GM12878 (cell line): ENCODE data around the gene RASSF6. TPM values are rescaled to one million over a fixed set of nuclear protein-coding genes. Genes with fewer than 3 reads are reported as not detected.
A peak's percentile ranks its signal among the peaks of the same experiment; 100 is the strongest.

Source experiments
- ATAC-seq: fragments of 200-7000 bp; cut with Tn5 transposase; 3 replicates; pipeline ENCODE4 v1.9.1; 2020; ENCODE audit warnings: mild to moderate bottlenecking, moderate library complexity
- BruUV-seq: library from RNA; stranded (reverse); fragments of 400-500 nt; replicated peaks from 2 replicates; lab custom pipeline; 2021; lab: Mats Ljungman, UMichigan
- CTCF ChIA-PET: fragments of 300-600 bp; sonication (Branson Sonifier 250); formaldehyde crosslinking; extraction: SDS; loops from one replicate; lab custom pipeline; 2021; ENCODE audit warnings: inconsistent platforms; lab: Yijun Ruan, JAX
- POLR2A ChIA-PET: fragments of 350-600 bp; formaldehyde crosslinking; extraction: SDS; loops from one replicate; lab custom pipeline; 2021; ENCODE audit warnings: inconsistent platforms; lab: Charles Lee
- RAD21 ChIA-PET: fragments of 300-600 bp; sonication (Branson Sonifier 250); formaldehyde crosslinking; loops from one replicate; lab custom pipeline; 2023; ENCODE audit warnings: antibody characterized with exemption; ENCODE audit not compliant: unreplicated experiment; lab: Charles Lee
- SMC1A ChIA-PET: fragments of 300-600 bp; sonication (Branson Sonifier 250); formaldehyde crosslinking; loops from one replicate; lab custom pipeline; 2023; ENCODE audit not compliant: unreplicated experiment, uncharacterized antibody; lab: Charles Lee
- DNase-seq: peaks from one replicate; pipeline ENCODE4 v3.0.0-alpha.2; 2011; ENCODE audit warnings: low read depth, low spot score
- FAIRE-seq: peaks from 3 replicates; lab custom pipeline; 2011; peaks lifted over from hg19 to GRCh38; lab: Jason Lieb, UNC
- H2AFZ ChIP-seq: 2 replicates; pipeline ENCODE4 v1.6.0; 2011; ENCODE audit warnings: low read depth, low read length, control low read depth; ENCODE audit not compliant: control insufficient read depth
- H3K27ac ChIP-seq: 2 replicates; pipeline ENCODE4 v1.5.1; 2011; ENCODE audit warnings: control low read depth; ENCODE audit not compliant: control insufficient read depth, insufficient read depth
- H3K27me3 ChIP-seq, 2 experiments: replicated peaks in 1 of 2; 2 replicates each; pipeline versions ENCODE4 v1.6.0 to v1.6.1; 2011; ENCODE audit warnings: low read length in 1 of 2; ENCODE audit not compliant: control insufficient read depth in 2 of 2, insufficient read depth in 2 of 2
- H3K36me3 ChIP-seq, 2 experiments: 2 replicates each; pipeline ENCODE4 v1.5.1; 2011; ENCODE audit warnings: low read length in 1 of 2; ENCODE audit not compliant: control insufficient read depth in 2 of 2, insufficient read depth in 2 of 2
- H3K4me1 ChIP-seq: 2 replicates; pipeline ENCODE4 v1.6.1; 2011; ENCODE audit warnings: mild to moderate bottlenecking, low read length, moderate library complexity, mixed read lengths; ENCODE audit not compliant: control insufficient read depth, insufficient read depth
- H3K4me2 ChIP-seq: 2 replicates; pipeline ENCODE4 v1.6.0; 2011; ENCODE audit warnings: control low read depth; ENCODE audit not compliant: control insufficient read depth, insufficient read depth
- H3K4me3 ChIP-seq: fragments of 200-600 bp; sonication (generic); 2 replicates; pipeline ENCODE4 v1.5.1; 2016
- H3K79me2 ChIP-seq: 2 replicates; pipeline ENCODE4 v1.6.0; 2011; ENCODE audit warnings: low read length; ENCODE audit not compliant: control insufficient read depth, insufficient read depth
- H3K9ac ChIP-seq: 2 replicates; pipeline ENCODE4 v1.8.0; 2011; ENCODE audit warnings: low read length, control low read depth, mixed read lengths; ENCODE audit not compliant: control insufficient read depth, insufficient read depth
- H3K9me3 ChIP-seq: replicated peaks from 3 replicates; pipeline ENCODE4 v1.5.1; 2011; ENCODE audit warnings: mild to moderate bottlenecking, low read length; ENCODE audit not compliant: control insufficient read depth, insufficient read depth
- H4K20me1 ChIP-seq: 2 replicates; pipeline ENCODE4 v1.6.0; 2011; ENCODE audit not compliant: control insufficient read depth, insufficient read depth
- ATF2 ChIP-seq: IDR thresholded peaks from 2 replicates; pipeline ENCODE4 v1.6.1; 2012; ENCODE audit warnings: low read length, inconsistent platforms
- E4F1 ChIP-seq: fragments of 450-650 bp; IDR thresholded peaks from 2 replicates; pipeline ENCODE4 v1.6.1; 2018; ENCODE audit warnings: borderline replicate concordance, mild to moderate bottlenecking; ENCODE audit not compliant: partially characterized antibody
- EED ChIP-seq: sonication (generic); IDR thresholded peaks from 2 replicates; pipeline ENCODE4 v1.6.1; 2016; ENCODE audit warnings: antibody characterized with exemption, low read depth
- EZH2 ChIP-seq: IDR thresholded peaks from 2 replicates; pipeline ENCODE4 v1.6.1; 2012; ENCODE audit warnings: low read depth, mild to moderate bottlenecking, control low read depth, inconsistent platforms, low read length, borderline replicate concordance; ENCODE audit not compliant: control insufficient read depth
- JUNB ChIP-seq: IDR thresholded peaks from 2 replicates; pipeline ENCODE4 v1.6.1; 2016; ENCODE audit warnings: antibody characterized with exemption, mild to moderate bottlenecking
- NR2C1 ChIP-seq: fragments of 450-650 bp; IDR thresholded peaks from 2 replicates; pipeline ENCODE4 v1.6.1; 2017; ENCODE audit warnings: antibody characterized with exemption, mild to moderate bottlenecking, moderate library complexity
- NR2F1 ChIP-seq: fragments of 450-650 bp; conservative IDR thresholded peaks from 2 replicates; pipeline ENCODE4 v1.6.1; 2017; ENCODE audit warnings: mild to moderate bottlenecking
- PBX3 ChIP-seq: IDR thresholded peaks from 2 replicates; pipeline ENCODE4 v1.6.1; 2011; ENCODE audit warnings: mild to moderate bottlenecking, low read depth, low read length, moderate library complexity; ENCODE audit not compliant: insufficient replicate concordance
- RAD51 ChIP-seq: fragments of 450-650 bp; IDR thresholded peaks from 2 replicates; pipeline ENCODE4 v1.6.1; 2016; ENCODE audit warnings: moderate library complexity, mild to moderate bottlenecking, inconsistent platforms
- RUNX3 ChIP-seq: IDR thresholded peaks from 2 replicates; pipeline ENCODE4 v1.6.1; 2012; ENCODE audit warnings: low read length, inconsistent platforms
- WGBS: methylation state at CpG from one replicate; pipeline ENCODE4 v1.1.6; 2016; ENCODE audit warnings: low lambda C conversion rate; ENCODE audit not compliant: insufficient replicate concordance, insufficient coverage; ENCODE audit errors: missing lambda C conversion rate; 5-methylcytosine and 5-hydroxymethylcytosine counted together
- in situ Hi-C: fragments of 300-500 bp; cut with MboI; formaldehyde crosslinking; loops from 9 replicates; pipeline ENCODE4 v1.14.3; 2018; ENCODE audit warnings: mixed read lengths
- intact Hi-C: fragments of 100-400 bp; cut with micrococcal nuclease; formaldehyde crosslinking; loops from one replicate; pipeline ENCODE4 v1.14.2; 2022; ENCODE audit not compliant: unreplicated experiment
- polyA plus RNA-seq, 11 experiments: library from polyadenylated mRNA; depleted of rRNA in 4 of 11; unstranded in 6 of 11; stranded (reverse) in 5 of 11; fragments of >200 nt; fragmentation: Nextera tagmentation in 4 of 11; fragmentation: Illumina TruSeq in 1 of 11; extraction: Ambion mirVana in 4 of 11; extraction: Trizol in 1 of 11; gene quantifications; 1 replicate in 1 of 11; 2 replicates in 10 of 11; pipeline versions ENCODE4 v1.2.1 to v1.2.3, GENCODE V29; 2011 to 2016; ENCODE audit warnings: inconsistent platforms in 2 of 11, missing spikeins in 2 of 11, low read depth in 1 of 11
- total RNA-seq, 4 experiments: library from RNA; depleted of rRNA in 3 of 4; stranded (reverse); fragments of >200 nt in 3 of 4; fragmentation: Illumina TruSeq in 1 of 4; extraction: Trizol in 1 of 4; gene quantifications; 2 replicates each; pipeline versions ENCODE4 v1.2.1 to v1.2.3, GENCODE V29; 2013 to 2021
- TF ChIP-seq, protein P1 (sequence below): fragments of 450-650 bp; IDR thresholded peaks from 2 replicates; pipeline ENCODE4 v1.6.1; 2016; ENCODE audit warnings: mild to moderate bottlenecking, moderate library complexity, borderline replicate concordance
- TF ChIP-seq, protein P2 (sequence below): fragments of 450-650 bp; IDR thresholded peaks from 2 replicates; pipeline ENCODE4 v1.6.1; 2016; ENCODE audit warnings: mild to moderate bottlenecking

The RASSF6 gene
- total and polyA plus RNA-seq, 10 of the 15 experiments (the other 5 are each of a cell fraction or from before 2014, with no cell fraction given), result 0.28 to 2.9 (median 0.54) TPM

- FAIRE-seq (no peak), DNase-seq (peak; percentile 43), ATAC-seq (peak; percentile 91)
- no peaks in the 10 kb centered on the region for H3K36me3 ChIP-seq
- 0% methylated on average over 7 of the region's 7 CpGs for whole genome bisulfite sequencing
- intact Hi-C loops, result loop anchor here (1.0 to 5.0 kb wide), 4 partner anchors 60 to 312 kb away; no protein-coding TSS in a partner anchor
- no peaks in the 10 kb centered on the region for H4K20me1 ChIP-seq
- no peak overlapping the region for H2AFZ ChIP-seq
- no peak overlapping the region for H3K4me2 ChIP-seq
- H3K4me1 ChIP-seq, result no peaks in the 10 kb centered on the region
- no peaks in the 10 kb centered on the region; the same call in 2 of the 3 replicates for H3K9me3 ChIP-seq
- no peaks in the 10 kb centered on the region for H3K27me3 ChIP-seq
- in situ Hi-C loops, result loop anchor here (5.0 to 10.0 kb wide), 3 partner anchors 36 to 339 kb away; no protein-coding TSS in a partner anchor
- no peak overlapping the region for H3K9ac ChIP-seq
- H3K4me3 ChIP-seq, result no peak overlapping the region
- no TSS peak for BruUV-seq
- ChIA-PET POLR2A (interaction anchor here (1.2 kb wide), 1 partner anchor 78 kb away, joined by 3 read pairs; no protein-coding TSS in a partner anchor), RAD21 (interaction anchor here (0.6 to 17.2 kb wide), 22 partner anchors 8 to 507 kb away, joined by 3 to 311 read pairs (median 4); partner anchors contain the start of gene ANKRD17), CTCF (interaction anchor here (0.6 to 6.0 kb wide), 28 partner anchors 11 to 480 kb away, joined by 3 to 361 read pairs (median 6); partner anchors contain the start of gene RASSF6), SMC1A (interaction anchor here (0.6 to 8.3 kb wide), 28 partner anchors 8 to 564 kb away, joined by 3 to 302 read pairs (median 5); no protein-coding TSS in a partner anchor)
- H3K27ac ChIP-seq, result no peak overlapping the region
- H3K79me2 ChIP-seq, result no peaks in the 10 kb centered on the region
- TF ChIP-seq NR2C1 (no peak), E4F1 (no peak), JUNB (no peak), RUNX3 (peak; percentile 66), EZH2 (no peak), RAD51 (no peak), PBX3 (no peak), EED (no peak), ATF2 (no peak), NR2F1 (no peak)
- TF ChIP-seq, protein P1, sequence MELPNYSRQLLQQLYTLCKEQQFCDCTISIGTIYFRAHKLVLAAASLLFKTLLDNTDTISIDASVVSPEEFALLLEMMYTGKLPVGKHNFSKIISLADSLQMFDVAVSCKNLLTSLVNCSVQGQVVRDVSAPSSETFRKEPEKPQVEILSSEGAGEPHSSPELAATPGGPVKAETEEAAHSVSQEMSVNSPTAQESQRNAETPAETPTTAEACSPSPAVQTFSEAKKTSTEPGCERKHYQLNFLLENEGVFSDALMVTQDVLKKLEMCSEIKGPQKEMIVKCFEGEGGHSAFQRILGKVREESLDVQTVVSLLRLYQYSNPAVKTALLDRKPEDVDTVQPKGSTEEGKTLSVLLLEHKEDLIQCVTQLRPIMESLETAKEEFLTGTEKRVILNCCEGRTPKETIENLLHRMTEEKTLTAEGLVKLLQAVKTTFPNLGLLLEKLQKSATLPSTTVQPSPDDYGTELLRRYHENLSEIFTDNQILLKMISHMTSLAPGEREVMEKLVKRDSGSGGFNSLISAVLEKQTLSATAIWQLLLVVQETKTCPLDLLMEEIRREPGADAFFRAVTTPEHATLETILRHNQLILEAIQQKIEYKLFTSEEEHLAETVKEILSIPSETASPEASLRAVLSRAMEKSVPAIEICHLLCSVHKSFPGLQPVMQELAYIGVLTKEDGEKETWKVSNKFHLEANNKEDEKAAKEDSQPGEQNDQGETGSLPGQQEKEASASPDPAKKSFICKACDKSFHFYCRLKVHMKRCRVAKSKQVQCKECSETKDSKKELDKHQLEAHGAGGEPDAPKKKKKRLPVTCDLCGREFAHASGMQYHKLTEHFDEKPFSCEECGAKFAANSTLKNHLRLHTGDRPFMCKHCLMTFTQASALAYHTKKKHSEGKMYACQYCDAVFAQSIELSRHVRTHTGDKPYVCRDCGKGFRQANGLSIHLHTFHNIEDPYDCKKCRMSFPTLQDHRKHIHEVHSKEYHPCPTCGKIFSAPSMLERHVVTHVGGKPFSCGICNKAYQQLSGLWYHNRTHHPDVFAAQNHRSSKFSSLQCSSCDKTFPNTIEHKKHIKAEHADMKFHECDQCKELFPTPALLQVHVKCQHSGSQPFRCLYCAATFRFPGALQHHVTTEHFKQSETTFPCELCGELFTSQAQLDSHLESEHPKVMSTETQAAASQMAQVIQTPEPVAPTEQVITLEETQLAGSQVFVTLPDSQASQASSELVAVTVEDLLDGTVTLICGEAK, result no peak
- TF ChIP-seq, protein P2, sequence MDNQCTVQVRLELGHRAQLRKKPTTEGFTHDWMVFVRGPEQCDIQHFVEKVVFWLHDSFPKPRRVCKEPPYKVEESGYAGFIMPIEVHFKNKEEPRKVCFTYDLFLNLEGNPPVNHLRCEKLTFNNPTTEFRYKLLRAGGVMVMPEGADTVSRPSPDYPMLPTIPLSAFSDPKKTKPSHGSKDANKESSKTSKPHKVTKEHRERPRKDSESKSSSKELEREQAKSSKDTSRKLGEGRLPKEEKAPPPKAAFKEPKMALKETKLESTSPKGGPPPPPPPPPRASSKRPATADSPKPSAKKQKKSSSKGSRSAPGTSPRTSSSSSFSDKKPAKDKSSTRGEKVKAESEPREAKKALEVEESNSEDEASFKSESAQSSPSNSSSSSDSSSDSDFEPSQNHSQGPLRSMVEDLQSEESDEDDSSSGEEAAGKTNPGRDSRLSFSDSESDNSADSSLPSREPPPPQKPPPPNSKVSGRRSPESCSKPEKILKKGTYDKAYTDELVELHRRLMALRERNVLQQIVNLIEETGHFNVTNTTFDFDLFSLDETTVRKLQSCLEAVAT, result no peak
Observed at GRCh38 chr4:73653695-73654106, 33.5 kb upstream of the RASSF6 start.
